Stimulated activated CD8-positive, alpha-beta memory T cell treated with anti-CD3 and anti-CD28 coated beads, Interleukin-7, amount 100 ng/mL, for 1 hour (primary cell): ENCODE measurements around the gene STXBP5L.
"Not testable (repeated sequence)": the region's sequence is repeated elsewhere in the genome, so short reads cannot be mapped to it uniquely, and the experiment has no call there.

Experiments
- DNase-seq, 2 donors: peaks; one replicate each; pipeline ENCODE4 v3.0.0-alpha.2; 2020; ENCODE audit warnings: low read depth in 2 of 2

The STXBP5L gene

GRCh38 chr3:121230194-121230593 is 322.2 kb downstream of the STXBP5L start:
- DNase-seq: not testable (repeated sequence)

DNA sequence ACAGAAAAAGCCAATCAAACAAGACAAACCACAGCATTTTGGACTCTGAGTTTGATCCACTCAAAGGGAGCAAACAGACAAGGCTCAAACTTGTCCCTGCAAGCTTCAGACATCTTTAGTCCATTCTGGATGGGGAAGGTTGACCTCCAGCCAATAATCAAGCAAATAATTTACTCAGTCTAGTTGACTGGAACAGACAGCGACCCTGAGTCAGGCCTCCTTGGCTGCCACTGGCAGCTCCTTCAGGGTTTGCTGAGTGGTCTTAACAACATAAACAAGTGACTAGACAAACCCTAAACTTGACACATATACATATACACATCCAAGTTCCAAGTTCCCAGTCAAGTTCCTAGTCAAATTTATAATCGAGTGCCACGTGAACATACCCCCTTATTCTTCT is 323.9 kb downstream of the STXBP5L start:
- DNase-seq: no peak

DNA sequence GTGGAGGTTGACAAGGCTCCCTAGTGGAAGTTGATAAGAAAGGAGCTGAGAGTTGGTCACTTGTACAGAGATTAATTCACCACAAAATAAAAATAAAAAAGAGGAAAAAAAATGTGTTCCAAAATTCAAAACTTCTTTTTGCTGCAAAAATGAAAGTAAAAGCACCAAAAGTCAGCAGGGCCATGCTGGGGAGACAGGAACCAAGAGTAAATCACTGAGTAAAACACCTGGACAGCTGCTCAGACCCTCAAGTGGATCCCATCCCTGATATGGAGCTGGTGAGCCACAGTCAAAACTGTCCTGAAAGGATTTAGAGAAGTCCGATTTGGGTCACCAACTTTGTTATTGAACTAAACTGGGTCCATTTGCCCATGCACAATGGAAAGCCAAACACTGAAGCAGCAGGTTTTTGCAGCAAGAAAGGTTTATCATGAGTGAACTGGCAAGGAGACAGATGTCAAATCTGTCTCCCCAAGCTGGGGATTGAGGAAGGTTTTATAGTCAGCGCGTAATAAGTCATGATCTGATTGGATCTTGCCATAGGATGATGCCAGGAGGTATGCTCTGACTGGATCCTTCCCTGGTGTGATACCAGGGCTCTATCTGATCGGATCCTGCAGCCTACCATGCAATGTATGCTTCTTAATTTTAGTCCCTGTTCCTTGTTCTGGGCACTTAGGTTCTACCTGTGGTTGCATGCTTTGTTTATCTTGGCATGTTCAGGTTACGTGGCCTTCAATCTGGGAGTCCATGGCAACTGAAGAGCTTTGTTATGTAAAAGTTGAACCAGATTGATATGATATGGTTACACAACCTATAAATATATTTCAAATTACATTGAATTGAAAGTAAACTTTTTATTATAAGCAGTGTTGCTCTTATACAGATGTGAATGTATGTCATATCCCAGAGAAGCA is 324.6 kb downstream of the STXBP5L start:
- DNase-seq: no peak

- DNase-seq: no peak
These were observed 335.2 kb downstream of the STXBP5L start for GRCh38 chr3:121243208-121243607.

DNA sequence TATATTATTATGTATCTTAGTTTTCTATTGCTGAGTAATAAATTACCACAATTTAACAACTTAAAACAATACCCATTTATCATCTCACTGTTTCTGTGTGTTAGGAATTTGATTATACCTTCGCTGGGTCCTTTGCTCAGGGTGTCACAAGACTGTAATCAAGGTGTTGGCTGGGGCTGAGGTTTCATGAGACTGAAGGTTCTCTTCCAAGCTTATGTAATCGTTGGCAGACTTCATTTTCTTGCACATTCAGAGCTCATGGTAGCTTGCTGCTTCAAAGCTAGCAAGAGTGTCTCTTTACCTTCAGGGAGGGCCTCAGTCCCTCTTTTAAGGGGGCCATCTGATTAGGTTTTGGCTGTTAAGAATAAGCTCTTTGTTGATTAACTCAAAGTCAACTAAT is 344.7 kb downstream of the STXBP5L start:
- DNase-seq: no peak

GRCh38 chr3:121269389-121269788 is 361.4 kb downstream of the STXBP5L start:
- DNase-seq: no peak

- no peak for DNase-seq
These were observed 366.4 kb downstream of the STXBP5L start for GRCh38 chr3:121274411-121274810.

DNA sequence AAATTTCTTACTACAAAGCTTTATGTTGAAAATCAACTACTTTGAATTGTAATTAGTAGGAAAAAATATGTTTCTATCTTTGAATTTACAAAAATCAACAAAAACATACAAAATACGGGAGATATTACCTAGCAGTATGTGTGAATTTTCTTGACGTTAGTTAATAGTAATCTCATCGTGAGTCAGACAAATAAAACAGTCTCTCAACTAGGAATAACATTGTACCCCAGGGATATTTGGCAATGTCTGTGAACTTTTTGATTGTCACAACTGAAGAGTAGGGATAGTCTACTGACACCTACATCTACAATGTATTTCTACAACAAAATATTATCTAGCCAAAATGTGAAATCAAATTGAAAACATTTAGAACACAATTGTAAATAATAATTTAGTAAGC is 387.4 kb downstream of the STXBP5L start:
- DNase-seq: no peak

DNA sequence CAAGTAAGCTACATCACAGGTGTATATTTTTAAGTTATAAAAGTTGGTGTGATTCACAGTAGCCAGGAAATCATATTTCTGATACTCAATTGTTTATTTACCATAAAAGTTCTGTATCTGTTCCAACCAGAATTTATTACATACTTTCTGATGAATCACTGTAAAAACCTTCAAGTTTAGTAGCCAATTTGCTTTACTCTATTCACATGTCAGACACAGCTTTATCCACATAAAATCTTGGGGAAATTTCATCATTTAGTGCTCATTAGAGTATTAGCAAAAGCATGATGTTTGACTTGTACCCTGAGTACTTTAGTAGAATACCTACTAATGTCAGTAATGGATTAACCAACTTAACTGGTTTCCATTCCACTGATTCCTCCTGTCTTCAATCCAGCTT is 388.0 kb downstream of the STXBP5L start:
- no peak for DNase-seq

- DNase-seq: no peak
These were observed 416.3 kb downstream of the STXBP5L start for GRCh38 chr3:121324320-121324719.

DNA sequence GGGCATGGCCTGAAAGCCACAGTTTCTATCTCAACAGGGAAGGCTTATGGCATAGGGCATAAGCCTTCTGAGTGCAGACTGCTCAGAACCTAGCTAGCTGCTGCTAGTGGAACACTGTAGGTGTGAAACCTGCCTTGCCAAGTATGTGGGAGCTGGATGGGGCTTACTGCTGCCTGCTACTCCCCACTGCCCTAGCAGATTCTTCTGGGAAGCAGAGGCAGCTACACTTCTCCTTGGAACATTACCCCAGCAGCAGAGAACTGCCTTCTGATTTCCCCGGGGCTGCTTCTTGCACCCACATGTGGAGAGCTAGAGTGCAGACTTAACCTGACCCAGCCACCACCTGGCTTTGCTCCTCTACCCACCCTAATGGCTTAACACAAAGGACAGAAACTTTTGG is 422.1 kb downstream of the STXBP5L start:
- DNase-seq: no peak

DNA sequence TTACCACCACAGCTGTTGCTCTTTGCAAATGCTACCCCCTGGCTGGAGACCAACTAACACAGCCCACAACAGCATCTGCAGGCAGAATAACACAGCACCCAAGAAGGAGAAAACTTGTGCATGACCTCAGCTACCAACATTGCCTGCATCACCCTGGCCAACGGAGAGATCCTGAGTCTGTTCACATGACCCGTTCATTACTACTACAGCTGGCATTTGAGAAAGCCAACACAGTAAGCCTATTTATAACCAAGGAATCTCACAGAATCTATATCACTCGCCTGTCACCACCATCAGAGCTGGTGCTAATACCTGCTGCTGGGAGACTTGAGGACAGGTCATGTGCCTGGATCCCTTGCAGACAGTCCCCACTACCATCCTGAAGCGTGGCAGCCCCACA is 422.6 kb downstream of the STXBP5L start:
- DNase-seq: no peak

GRCh38 chr3:121355960-121356359 is 448.0 kb downstream of the STXBP5L start:
- DNase-seq: not testable (repeated sequence)

- no peak for DNase-seq
These were observed 454.2 kb downstream of the STXBP5L start for GRCh38 chr3:121362035-121362734.

DNA sequence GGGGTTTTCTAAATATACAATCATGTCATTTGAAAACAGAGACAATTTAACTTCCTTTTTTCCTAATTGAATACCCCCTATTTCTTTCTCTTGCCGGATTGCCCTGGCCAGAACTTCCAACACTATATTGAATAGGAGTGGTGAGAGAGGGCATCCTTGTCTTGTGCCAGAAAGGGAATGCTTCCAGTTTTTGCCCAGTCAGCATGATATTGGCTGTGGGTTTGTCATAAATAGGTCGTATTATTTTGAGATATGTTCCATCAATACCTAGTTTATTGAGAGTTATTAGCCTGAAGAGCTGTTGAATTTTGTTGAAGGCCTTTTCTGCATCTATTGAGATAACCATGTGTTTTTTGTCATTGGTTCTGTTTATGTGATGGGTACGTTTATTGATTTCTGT is 480.3 kb downstream of the STXBP5L start:
- not testable (repeated sequence) for DNase-seq

- DNase-seq: not testable (repeated sequence)
These were observed 488.0 kb downstream of the STXBP5L start for GRCh38 chr3:121395967-121396366.

- not testable (repeated sequence) for DNase-seq
These were observed 490.0 kb downstream of the STXBP5L start for GRCh38 chr3:121398051-121398450.

GRCh38 chr3:121399820-121400219 is 491.8 kb downstream of the STXBP5L start:
- DNase-seq: no peak

DNA sequence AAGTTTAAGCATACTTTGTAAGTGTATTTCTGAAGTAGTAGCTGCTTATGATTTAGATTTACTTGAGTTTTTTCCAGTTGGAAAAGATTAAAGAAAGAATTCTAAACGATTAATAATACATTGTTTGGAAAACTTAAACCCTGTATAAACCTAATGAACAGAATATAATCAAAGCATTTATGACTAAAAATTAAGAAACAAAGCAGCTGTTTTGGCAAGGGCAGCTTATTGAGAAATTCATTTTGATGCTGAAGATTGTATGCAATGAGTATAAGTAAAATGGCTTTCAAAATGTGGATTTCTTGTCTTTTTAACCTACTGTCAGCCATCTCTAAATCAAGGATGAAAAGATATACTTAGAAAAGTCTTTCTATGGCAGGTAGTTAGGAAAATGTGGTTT is 497.6 kb downstream of the STXBP5L start:
- no peak for DNase-seq

GRCh38 chr3:121411523-121411922 is 503.5 kb downstream of the STXBP5L start:
- no peak for DNase-seq

- DNase-seq: no peak
These were observed 506.9 kb downstream of the STXBP5L start for GRCh38 chr3:121414924-121415323.

DNA sequence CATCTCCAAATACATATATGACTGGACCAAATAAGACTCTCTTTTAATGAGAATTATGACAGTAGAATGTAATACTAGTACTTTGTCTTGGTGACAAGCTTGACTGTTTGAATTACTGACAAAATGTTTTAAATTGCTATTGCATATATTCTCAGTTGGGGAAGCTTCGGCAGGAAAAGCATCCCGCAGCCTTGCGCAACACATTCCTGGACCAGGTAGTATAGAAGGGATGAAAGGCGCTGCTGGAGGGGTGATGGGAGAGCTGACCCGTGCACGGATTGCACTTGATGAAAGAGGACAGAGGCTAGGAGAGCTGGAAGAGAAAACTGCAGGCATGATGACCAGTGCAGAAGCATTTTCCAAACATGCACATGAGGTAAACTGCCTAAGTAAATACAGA is 510.2 kb downstream of the STXBP5L start:
- DNase-seq: no peak

DNA sequence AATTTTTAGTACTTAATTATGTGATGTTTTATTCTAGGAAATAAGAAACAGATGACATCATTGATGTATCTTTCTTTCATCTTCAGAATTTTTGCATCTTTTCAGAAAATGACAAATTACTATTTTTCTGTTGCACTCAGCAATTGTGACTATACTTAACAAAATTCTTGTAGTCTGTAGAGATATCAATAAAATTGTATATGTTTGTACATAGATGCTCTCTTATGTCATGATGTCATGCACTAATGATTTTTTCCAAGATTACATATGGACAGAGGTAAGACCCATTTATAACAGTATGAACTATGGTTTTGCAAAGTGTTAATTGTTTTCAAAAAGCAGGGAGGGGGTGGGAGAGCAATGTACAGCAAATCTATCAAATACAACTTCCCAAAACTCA is 516.5 kb downstream of the STXBP5L start:
- no peak for DNase-seq
